K562 treated with DMSO at 1 percent for 24 hours (cell line): ENCODE results near the gene HDHD2. TPM values are rescaled to one million over a fixed set of nuclear protein-coding genes. Genes with fewer than 3 reads are reported as not detected.

ENCODE experiments used
- total RNA-seq: library from RNA; unstranded; fragments of 300-600 nt; gene quantifications from 2 replicates; pipeline ENCODE4 v1.2.3, GENCODE V29; 2022; ENCODE audit warnings: low read depth; ENCODE audit not compliant: insufficient read depth

Gene HDHD2, protein sequence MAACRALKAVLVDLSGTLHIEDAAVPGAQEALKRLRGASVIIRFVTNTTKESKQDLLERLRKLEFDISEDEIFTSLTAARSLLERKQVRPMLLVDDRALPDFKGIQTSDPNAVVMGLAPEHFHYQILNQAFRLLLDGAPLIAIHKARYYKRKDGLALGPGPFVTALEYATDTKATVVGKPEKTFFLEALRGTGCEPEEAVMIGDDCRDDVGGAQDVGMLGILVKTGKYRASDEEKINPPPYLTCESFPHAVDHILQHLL
- total RNA-seq: 24.8 and 29.0 TPM in 2 replicates

GRCh38 chr18:47150029-47150823 is at the start of gene HDHD2:
Gene HDHD2, minus strand, starts transcription at chr18:47150500. Its CDS starts 14,061 bp downstream, at chr18:47136439.

GRCh38 chr18:47175898-47176575 is 25.7 kb upstream of the HDHD2 start, which contains the start of gene IER3IP1:
Gene IER3IP1, minus strand, starts transcription at chr18:47176364. Its CDS starts 87 bp downstream, at chr18:47176277.

Other genes starting within 250 kb of the HDHD2 start
- gene PIAS2, start 233.0 kb downstream of the HDHD2 start, total RNA-seq: 7.7 and 9.1 TPM in 2 replicates
- 0.73 and 2.0 TPM in 2 replicates for gene KATNAL2, start 232.9 kb downstream of the HDHD2 start, total RNA-seq
- gene ELOA2, start 114.9 kb downstream of the HDHD2 start, total RNA-seq: not detected in 2 replicates
- gene IER3IP1, start 25.9 kb upstream of the HDHD2 start, total RNA-seq: 8.6 and 10.9 TPM in 2 replicates
- not detected in 2 replicates for gene SKOR2, start 101.2 kb upstream of the HDHD2 start, total RNA-seq